Small intestine (tissue), 7 donors: Measurements from ENCODE around the gene FAM163A. TPM values are rescaled to one million over a fixed set of nuclear protein-coding genes. Genes with fewer than 3 reads are reported as not detected.
"Not testable (repeated sequence)": the region's sequence is repeated elsewhere in the genome, so short reads cannot be mapped to it uniquely, and the experiment has no call there.

Experiments used
- DNase-seq, 2 donors: peaks; one replicate each; pipeline versions ENCODE4 v3.0.0 to v3.0.0-alpha.2; 2013
- FAIRE-seq: peaks from 2 replicates; lab custom pipeline; 2012; peaks lifted over from hg19 to GRCh38; lab: Jason Lieb, UNC
- H3K27ac ChIP-seq, 3 donors: one replicate each; pipeline ENCODE4 v1.5.1; 2013; ENCODE audit warnings: low read length in 2 of 3, mild to moderate bottlenecking in 2 of 3, control low read depth in 1 of 3, inconsistent platforms in 1 of 3, low read depth in 1 of 3, moderate library complexity in 1 of 3
- H3K27me3 ChIP-seq, 3 donors: one replicate each; pipeline ENCODE4 v1.6.1; 2013; ENCODE audit warnings: low read length in 3 of 3, inconsistent platforms in 1 of 3; ENCODE audit not compliant: control insufficient read depth in 3 of 3, insufficient read depth in 3 of 3
- H3K36me3 ChIP-seq, 3 donors: one replicate each; pipeline ENCODE4 v1.6.1; 2013; ENCODE audit warnings: low read length in 3 of 3, inconsistent platforms in 1 of 3, low read depth in 1 of 3, mild to moderate bottlenecking in 1 of 3, moderate library complexity in 1 of 3; ENCODE audit not compliant: control insufficient read depth in 3 of 3, insufficient read depth in 2 of 3
- H3K4me1 ChIP-seq, 3 donors: one replicate each; pipeline ENCODE4 v1.6.1; 2013; ENCODE audit warnings: low read length in 2 of 3, inconsistent platforms in 1 of 3, low read depth in 1 of 3, mild to moderate bottlenecking in 1 of 3, moderate library complexity in 1 of 3; ENCODE audit not compliant: control insufficient read depth in 3 of 3, insufficient read depth in 2 of 3
- H3K4me3 ChIP-seq, 3 donors: one replicate each; pipeline ENCODE4 v1.5.1; 2013; ENCODE audit warnings: low read length in 3 of 3, control low read depth in 1 of 3, inconsistent platforms in 1 of 3, low read depth in 1 of 3, mild to moderate bottlenecking in 1 of 3, moderate library complexity in 1 of 3
- H3K9me3 ChIP-seq, 2 donors: one replicate each; pipeline ENCODE4 v1.6.1; 2013; ENCODE audit warnings: low read depth in 1 of 2, low read length in 1 of 2; ENCODE audit not compliant: control insufficient read depth in 2 of 2, insufficient read depth in 1 of 2
- WGBS, 3 donors: extraction: QIAGEN DNeasy Blood & Tissue Kit; methylation state at CpG; one replicate each; pipeline ENCODE4 v1.1.7; 2013; 5-methylcytosine and 5-hydroxymethylcytosine counted together
- polyA plus RNA-seq, 4 donors: library from polyadenylated mRNA; stranded (reverse) in 3 of 4; unstranded in 1 of 4; fragments of 200-250 nt in 3 of 4; fragments of 120-200 nt in 1 of 4; gene quantifications; one replicate each; pipeline versions ENCODE4 v1.2.1 to v1.2.3, GENCODE V29; 2013
- donor health status: healthy with polysubstance abuse.
- donor health status: control.
- donor health status: control.
- donor health status: Bipolar disorder and iron deficiency.
- donor health status: healthy.

Gene FAM163A
- polyA plus RNA-seq, 4 donors: 0.27 to 1.6 (median 0.53) TPM; not detected in 1

DNA sequence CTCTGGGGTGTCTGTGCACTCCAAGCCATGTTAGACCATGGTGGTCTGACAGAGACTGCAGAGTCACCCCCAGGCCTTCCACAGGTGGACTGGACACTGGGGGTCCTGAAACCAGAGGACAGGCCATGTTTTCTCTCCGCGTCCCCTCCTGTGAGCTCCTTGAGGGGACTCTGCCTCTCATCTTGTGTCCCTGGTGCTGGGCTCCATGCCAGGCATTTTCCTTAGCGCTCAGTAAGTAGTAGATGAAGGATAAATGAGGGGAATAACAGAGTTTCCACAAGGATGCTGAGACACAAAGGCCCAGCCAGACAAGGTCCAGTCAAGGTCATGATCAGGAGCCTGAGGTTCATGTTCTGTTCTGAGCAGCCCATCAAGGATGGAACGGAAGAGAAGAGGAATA is 57.4 kb downstream of the FAM163A start:
- 84 to 95% (median 95%) methylated on average over 4 of the region's 4 CpGs for WGBS, 3 donors
- Histone ChIP-seq H3K9me3 (no peaks in the 10 kb centered on the region), H3K36me3 (no peaks in the 10 kb centered on the region), H3K4me1 (peaks cover 0 to 3% (median 0%) of the 10 kb centered on the region in 3 donors), H3K4me3 (no peak overlapping the region), H3K27me3 (no peaks in the 10 kb centered on the region), H3K27ac (no peak overlapping the region)
- DNase-seq: no peak
- no peak for FAIRE-seq

DNA sequence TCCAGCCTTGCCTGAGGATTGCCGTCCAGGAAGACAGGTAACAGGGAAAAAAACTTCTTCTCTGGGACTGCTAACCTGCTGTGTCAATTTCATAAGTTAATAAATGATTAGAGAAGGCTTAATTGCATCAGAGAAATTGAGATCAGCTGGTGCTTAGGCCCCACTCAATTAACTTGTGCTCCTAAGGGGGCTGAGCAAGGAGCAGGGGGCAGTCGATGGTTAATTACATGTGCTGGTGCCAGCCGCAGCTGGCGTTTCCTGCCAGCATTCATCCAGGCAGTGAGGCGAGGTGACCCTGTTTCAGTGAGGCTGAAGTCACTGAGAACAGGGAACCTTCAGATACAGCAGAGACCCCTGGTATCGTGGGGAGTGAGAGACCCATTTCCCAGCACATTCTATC is 60.0 kb downstream of the FAM163A start:
- WGBS, 3 donors: 23 to 52% (median 51%) methylated on average over 6 of the region's 6 CpGs
- FAIRE-seq (no peak), DNase-seq (no peak)
- H3K4me1 ChIP-seq: peaks cover 0 to 14% (median 0%) of the 10 kb centered on the region in 3 donors
- no peaks in the 10 kb centered on the region for H3K27me3 ChIP-seq
- H3K27ac ChIP-seq: no peak overlapping the region
- no peaks in the 10 kb centered on the region for H3K36me3 ChIP-seq
- H3K4me3 ChIP-seq: no peak overlapping the region
- no peaks in the 10 kb centered on the region for H3K9me3 ChIP-seq

DNA sequence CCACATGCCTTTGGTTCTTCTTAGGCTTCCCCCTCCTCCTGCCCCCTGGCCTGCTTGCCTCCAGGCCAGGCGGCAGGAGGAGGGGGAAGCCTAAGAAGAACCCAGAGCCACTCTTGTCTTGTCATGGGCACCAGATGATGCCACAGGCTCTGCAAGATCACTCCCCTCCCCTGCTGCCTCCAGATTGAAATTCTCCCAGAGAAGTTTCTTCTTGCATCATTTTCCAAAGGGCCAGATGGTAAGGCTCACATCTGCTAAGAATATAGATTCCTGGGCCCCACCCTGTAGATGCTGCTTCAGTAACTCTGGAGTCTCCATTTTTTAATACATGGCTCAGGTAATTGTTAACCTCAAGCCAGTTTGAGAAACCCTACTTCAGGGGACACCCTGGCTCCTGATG is 60.8 kb downstream of the FAM163A start:
- Histone ChIP-seq H3K9me3 (no peaks in the 10 kb centered on the region), H3K4me3 (no peak overlapping the region), H3K4me1 (peaks cover 0 to 18% (median 0%) of the 10 kb centered on the region in 3 donors), H3K27ac (no peak overlapping the region), H3K36me3 (no peaks in the 10 kb centered on the region), H3K27me3 (no peaks in the 10 kb centered on the region)
- FAIRE-seq: no peak
- WGBS, 3 donors: 88 to 100% methylated on average over 1 of the region's 1 CpG; no CpG with 5 or more reads in 1 of the 3 donors
- no peak for DNase-seq

DNA sequence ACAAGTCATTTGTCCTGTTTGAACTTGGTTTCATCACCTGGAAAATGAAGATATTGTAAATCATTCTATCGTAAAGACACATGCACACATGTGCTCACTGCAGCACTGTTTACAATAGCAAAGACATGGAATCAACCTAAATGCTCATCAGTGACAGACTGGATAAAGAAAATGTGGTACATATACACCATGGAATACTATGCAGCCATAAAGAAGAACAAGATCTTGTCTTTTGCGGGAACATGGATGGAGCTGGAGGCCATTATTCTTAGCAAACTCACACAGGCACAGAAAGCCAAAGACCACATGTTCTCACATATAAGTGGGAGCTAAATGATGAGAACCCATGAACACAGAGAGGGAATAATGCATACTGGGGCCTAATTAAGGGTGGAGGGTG is 61.3 kb downstream of the FAM163A start:
- not testable (repeated sequence) for H3K27me3 ChIP-seq, H3K36me3 ChIP-seq, H3K9me3 ChIP-seq, H3K27ac ChIP-seq, DNase-seq, FAIRE-seq, H3K4me3 ChIP-seq
- 82 to 95% (median 91%) methylated on average over 2 of the region's 2 CpGs for WGBS, 3 donors
- peaks cover 0 to 20% (median 0%) of the 10 kb centered on the region in 3 donors for H3K4me1 ChIP-seq

DNA sequence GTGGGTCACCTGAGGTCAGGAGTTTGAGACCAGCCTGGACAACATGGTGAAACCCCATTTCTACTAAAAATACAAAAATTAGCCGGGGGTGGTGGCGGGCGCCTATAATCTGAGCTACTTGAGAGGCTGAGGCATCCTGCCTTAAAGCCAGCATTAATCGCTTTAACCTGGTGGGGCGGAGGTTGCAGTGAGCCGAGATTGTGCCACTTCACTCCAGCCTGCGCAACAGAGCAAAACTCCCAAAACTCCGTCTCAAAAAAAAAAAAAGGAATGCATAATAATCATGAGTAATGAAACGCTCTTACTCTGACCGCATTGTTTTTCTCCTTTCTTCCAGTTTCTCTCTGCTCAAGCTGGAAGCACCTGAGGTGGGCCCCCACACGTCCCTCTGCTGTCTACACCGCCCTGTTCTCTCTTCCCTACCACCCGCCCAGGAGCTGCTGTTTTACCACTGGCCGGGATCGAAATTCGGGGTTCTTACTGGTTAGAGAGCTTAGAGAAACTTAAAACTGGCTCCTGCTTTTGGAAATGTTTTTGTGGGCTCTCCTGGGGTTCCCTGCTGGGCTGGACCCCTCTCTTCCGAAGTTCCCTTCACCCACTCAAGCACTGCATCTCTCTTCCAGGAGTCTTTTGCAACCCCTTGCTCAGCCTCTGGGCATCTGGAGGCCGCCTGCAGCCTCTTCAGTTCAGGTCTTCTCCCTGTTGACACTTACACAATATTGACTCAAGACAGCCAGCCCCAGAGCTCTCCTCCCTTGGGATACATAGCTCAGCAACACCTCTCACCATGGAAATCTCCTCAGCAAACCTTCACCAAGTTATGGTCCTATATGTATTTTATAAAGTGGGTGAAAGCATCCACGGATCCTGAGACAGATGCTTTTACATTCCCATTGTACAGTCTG is 62.5 kb downstream of the FAM163A start:
- FAIRE-seq (no peak), DNase-seq (no peak)
- H3K27me3 ChIP-seq: no peaks in the 10 kb centered on the region
- H3K9me3 ChIP-seq: no peaks in the 10 kb centered on the region
- 90 to 94% (median 92%) methylated on average over 18 to 19 of the region's 19 CpGs for WGBS, 3 donors
- no peak overlapping the region for H3K27ac ChIP-seq
- H3K4me1 ChIP-seq: peaks cover 0 to 24% (median 0%) of the 10 kb centered on the region in 3 donors
- no peaks in the 10 kb centered on the region for H3K36me3 ChIP-seq
- H3K4me3 ChIP-seq: no peak overlapping the region

DNA sequence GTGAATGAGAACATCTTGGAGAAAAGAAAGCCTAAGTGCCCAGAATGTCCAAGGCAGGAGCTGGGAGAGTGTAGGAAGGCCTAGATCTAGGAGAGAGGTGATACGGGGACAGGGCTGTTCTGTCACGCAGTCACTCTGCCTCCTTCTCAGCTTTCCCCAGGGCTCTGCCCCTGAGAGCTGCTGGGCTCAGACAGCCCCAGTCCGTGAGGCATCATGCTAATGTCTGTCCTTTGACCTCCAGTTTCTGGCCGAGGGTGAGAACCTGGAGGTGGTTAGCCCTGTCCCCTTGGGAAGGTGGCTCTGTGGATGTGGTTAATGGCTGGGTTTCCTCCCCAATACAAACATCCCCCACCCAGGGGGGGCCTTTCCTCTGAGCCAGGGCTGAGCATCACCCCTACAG is 63.2 kb downstream of the FAM163A start:
- FAIRE-seq: no peak
- Histone ChIP-seq H3K9me3 (no peaks in the 10 kb centered on the region), H3K4me3 (no peak overlapping the region), H3K4me1 (peaks cover 0 to 24% (median 0%) of the 10 kb centered on the region in 3 donors), H3K36me3 (no peaks in the 10 kb centered on the region), H3K27me3 (no peaks in the 10 kb centered on the region), H3K27ac (no peak overlapping the region)
- no peak for DNase-seq
- WGBS, 3 donors: 67 to 84% (median 67%) methylated on average over 4 of the region's 4 CpGs

DNA sequence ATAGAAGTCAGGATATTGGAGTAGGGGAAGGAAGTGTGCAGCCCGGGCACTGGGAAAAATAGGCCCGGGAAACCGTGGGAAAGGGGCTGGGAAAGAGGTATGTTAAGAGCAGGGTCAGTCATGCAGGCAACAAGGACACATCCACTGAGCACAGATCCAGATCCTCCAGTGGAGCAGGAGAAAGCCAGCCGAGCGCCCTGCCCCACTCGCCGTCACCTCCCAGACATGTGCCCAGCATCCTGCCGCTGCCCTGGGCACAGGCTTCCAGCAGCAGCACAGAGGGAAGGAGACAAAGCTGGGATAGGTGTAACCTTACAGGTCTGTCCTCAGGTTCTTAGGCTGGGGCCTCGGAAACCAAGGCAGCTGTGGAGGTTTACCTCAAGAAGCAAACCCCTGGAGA is 64.2 kb downstream of the FAM163A start:
- H3K36me3 ChIP-seq: no peaks in the 10 kb centered on the region
- H3K9me3 ChIP-seq: no peaks in the 10 kb centered on the region
- peaks cover 0 to 24% (median 0%) of the 10 kb centered on the region in 3 donors for H3K4me1 ChIP-seq
- 88 to 95% (median 93%) methylated on average over 9 of the region's 9 CpGs for WGBS, 3 donors
- DNase-seq: no peak
- no peak overlapping the region for H3K4me3 ChIP-seq
- FAIRE-seq: no peak
- no peaks in the 10 kb centered on the region for H3K27me3 ChIP-seq
- H3K27ac ChIP-seq: peak overlapping the region in 1 of 3 donors; percentile 66

DNA sequence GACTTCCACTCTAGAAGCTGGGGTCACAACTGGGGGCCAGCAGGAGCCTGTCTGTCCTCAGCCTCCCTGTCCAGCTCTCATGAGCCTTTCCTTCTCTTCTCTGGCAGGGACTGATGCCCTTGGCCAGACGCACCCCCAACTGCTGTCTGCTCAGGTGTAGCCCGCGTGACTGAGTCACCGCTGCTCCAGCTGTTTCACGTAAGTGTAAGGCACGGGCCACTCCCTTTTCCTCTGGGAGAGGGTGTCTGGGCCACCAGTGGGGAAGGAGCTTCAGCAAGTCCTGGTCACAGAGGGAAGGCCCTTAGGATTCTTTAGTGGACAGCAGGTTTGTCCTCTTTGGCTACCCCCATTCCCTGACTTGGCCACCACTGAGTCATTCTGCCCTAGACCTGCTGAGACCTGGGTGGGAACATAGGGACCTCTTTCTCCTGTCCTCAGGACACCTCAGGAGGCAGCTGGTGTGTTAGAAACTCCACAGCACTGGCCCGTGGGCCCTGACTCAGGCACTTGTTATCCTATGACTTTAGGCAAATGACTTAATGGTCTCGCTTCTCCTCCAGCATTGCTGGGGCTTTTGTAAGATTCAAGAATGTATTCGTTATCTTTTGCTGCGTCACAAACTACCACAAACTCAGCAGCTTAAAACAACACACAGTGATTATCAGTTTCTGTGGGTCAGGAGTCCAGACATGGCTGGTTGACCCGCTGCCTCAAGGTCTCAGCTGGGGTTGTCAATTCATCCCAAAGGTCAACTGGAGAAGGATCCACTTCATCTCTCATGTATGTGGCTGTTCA is 64.8 kb downstream of the FAM163A start:
- FAIRE-seq: no peak
- peak; percentile 47 to 73 for DNase-seq

More for the DNA sequence above, 64.8 kb downstream of the FAM163A start:
- H3K27me3 ChIP-seq: no peaks in the 10 kb centered on the region
- H3K9me3 ChIP-seq: no peaks in the 10 kb centered on the region
- H3K27ac ChIP-seq: peak overlapping the region in 1 of 3 donors; percentile 66
- no peak overlapping the region for H3K4me3 ChIP-seq
- no peaks in the 10 kb centered on the region for H3K36me3 ChIP-seq
- H3K4me1 ChIP-seq: peaks cover 0 to 24% (median 0%) of the 10 kb centered on the region in 3 donors
- 50 to 77% (median 58%) methylated on average over 11 of the region's 11 CpGs for WGBS, 3 donors
